ENCODE data around the gene UMAD1. TPM values are rescaled to one million over a fixed set of nuclear protein-coding genes. Genes with fewer than 3 reads are reported as not detected.

UMAD1 gene
- total and polyA plus RNA-seq, 2 of the 13 experiments (the other 11 are each of a cell fraction or from before 2014, with no cell fraction given): 16.8 to 17.6 TPM

DNA sequence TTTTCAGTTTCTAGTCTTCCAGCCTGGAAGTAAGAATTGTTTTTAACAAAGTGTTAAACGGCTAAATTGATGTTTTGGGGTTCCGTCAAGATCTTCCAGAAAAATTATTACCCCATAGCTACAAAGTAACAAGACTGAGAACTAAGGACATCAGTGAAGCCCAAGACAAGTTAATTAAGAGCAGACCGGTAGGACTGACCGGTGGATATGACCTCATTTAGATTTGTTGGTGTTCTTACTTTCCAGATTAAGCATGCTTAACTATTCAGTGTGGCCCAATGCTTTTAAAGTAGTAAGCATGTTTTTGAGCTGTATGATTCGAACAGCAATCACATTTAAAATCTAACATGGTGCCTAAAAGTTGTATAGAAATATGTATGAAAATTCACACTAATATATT, 151.0 kb downstream of the UMAD1 start:
- no peaks in the 10 kb centered on the region for H3K9me3 ChIP-seq (ENCODE audit: low read length)
- FAIRE-seq: no peak
- intact Hi-C loops (cut with micrococcal nuclease; ENCODE audit: unreplicated experiment): no loop called here
- no TSS peak for BruUV-seq (replicated peaks)
- 0 out of 2 replicates have a peak, but pooled peaks cover 4% of the 10 kb centered on the region for H3K4me1 ChIP-seq (ENCODE audit: insufficient read depth, low read length)
- no peak overlapping the region for H3K4me2 ChIP-seq (ENCODE audit: low read depth, low read length)
- ChIA-PET POLR2A (no interaction called here), CTCF (ENCODE audit: low intra/inter-chr PET ratio, low total read pairs) (no interaction called here)
- no peak overlapping the region for H3K27ac ChIP-seq (ENCODE audit: extremely low read length, insufficient read depth, low read length)
- no peak for TF ChIP-seq KDM5A (IDR thresholded peaks at IDR 0.05; ENCODE audit: borderline replicate concordance, low read length)
- in situ Hi-C loops (cut with HindIII; ENCODE audit: extremely low pct_ligation_motif_present, low pct_unique_long_range_greater_than_20kb): no loop called here
- WGBS (ENCODE audit: low lambda C conversion rate): 97% methylated on average over 5 of the region's 5 CpGs
- H3K4me3 ChIP-seq (replicated peaks in 1 of 3; ENCODE audit: insufficient read depth in 1 of 3, low read depth in 2 of 3, low read length in 3 of 3): no peak overlapping the region
- H3K79me2 ChIP-seq (ENCODE audit: insufficient read depth, low read length): no peaks in the 10 kb centered on the region
- H3K9ac ChIP-seq (ENCODE audit: insufficient read depth, low read depth, low read length): no peak overlapping the region
- no peaks in the 10 kb centered on the region; a peak in 1 of 5 replicates for H3K36me3 ChIP-seq (replicated peaks in 1 of 2; ENCODE audit: control insufficient read depth in 1 of 2, insufficient read depth in 2 of 2, low read length in 2 of 2)
- H2AFZ ChIP-seq (ENCODE audit: low read length): no peak overlapping the region
- no peaks in the 10 kb centered on the region for H3K27me3 ChIP-seq (ENCODE audit: control insufficient read depth in 1 of 2, insufficient read depth in 2 of 2, low read length in 2 of 2)
- H4K20me1 ChIP-seq (ENCODE audit: insufficient read depth, low read length): no peaks in the 10 kb centered on the region
- no peak for DNase-seq (ENCODE audit: low spot score)
- no peak for ATAC-seq

DNA sequence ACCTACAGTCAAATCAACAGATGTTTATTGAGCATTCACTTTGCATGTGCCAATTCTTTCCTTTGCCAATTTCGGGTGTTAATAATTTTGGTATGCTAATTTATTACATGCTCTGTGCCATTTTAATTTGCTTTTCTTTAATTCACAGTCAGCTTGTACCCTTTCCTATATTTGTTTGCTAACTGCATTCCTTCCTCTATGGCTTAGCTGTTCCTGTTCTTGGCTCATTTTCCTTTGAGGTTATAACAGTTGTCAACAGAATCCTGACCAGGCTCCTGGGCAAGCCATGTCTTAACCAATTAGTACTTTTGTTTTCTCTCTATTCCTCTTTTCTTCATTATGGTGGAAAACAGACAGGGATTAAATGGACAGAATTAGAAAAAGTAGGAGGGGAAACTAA, 151.5 kb downstream of the UMAD1 start:
- WGBS (ENCODE audit: low lambda C conversion rate): 97% methylated on average over 1 of the region's 1 CpG
- intact Hi-C loops (cut with micrococcal nuclease; ENCODE audit: unreplicated experiment) (no loop called here), in situ Hi-C loops (cut with HindIII; ENCODE audit: extremely low pct_ligation_motif_present, low pct_unique_long_range_greater_than_20kb) (no loop called here)
- ChIA-PET POLR2A (no interaction called here), CTCF (ENCODE audit: low intra/inter-chr PET ratio, low total read pairs) (no interaction called here)
- H3K4me2 ChIP-seq (ENCODE audit: low read depth, low read length): no peak overlapping the region
- no peak overlapping the region for H3K4me3 ChIP-seq (replicated peaks in 1 of 3; ENCODE audit: insufficient read depth in 1 of 3, low read depth in 2 of 3, low read length in 3 of 3)
- H3K27ac ChIP-seq (ENCODE audit: extremely low read length, insufficient read depth, low read length): no peak overlapping the region
- H3K79me2 ChIP-seq (ENCODE audit: insufficient read depth, low read length): no peaks in the 10 kb centered on the region
- 0 out of 2 replicates have a peak, but pooled peaks cover 4% of the 10 kb centered on the region for H3K4me1 ChIP-seq (ENCODE audit: insufficient read depth, low read length)
- FAIRE-seq (no peak), DNase-seq (ENCODE audit: low spot score) (no peak), ATAC-seq (no peak)
- BruUV-seq (replicated peaks): no TSS peak
- no peaks in the 10 kb centered on the region for H3K9me3 ChIP-seq (ENCODE audit: low read length)
- H3K9ac ChIP-seq (ENCODE audit: insufficient read depth, low read depth, low read length): no peak overlapping the region
- no peaks in the 10 kb centered on the region; a peak in 1 of 5 replicates for H3K36me3 ChIP-seq (replicated peaks in 1 of 2; ENCODE audit: control insufficient read depth in 1 of 2, insufficient read depth in 2 of 2, low read length in 2 of 2)
- TF ChIP-seq MTF1 (CRISPR knock-in tag; IDR thresholded peaks at IDR 0.05): no peak
- no peak for TF ChIP-seq XRCC5 (optimal IDR thresholded peaks at IDR 0.05; ENCODE audit: low read length)
- H4K20me1 ChIP-seq (ENCODE audit: insufficient read depth, low read length): no peaks in the 10 kb centered on the region
- no peak overlapping the region for H2AFZ ChIP-seq (ENCODE audit: low read length)
- no peaks in the 10 kb centered on the region for H3K27me3 ChIP-seq (ENCODE audit: control insufficient read depth in 1 of 2, insufficient read depth in 2 of 2, low read length in 2 of 2)
